ENCODE measurements around the gene TTC3.

GRCh38 chr21:37072988-37073416, at the start of gene TTC3, which contains the start of gene PIGP:
- 0 out of 2 replicates have a peak, but pooled peaks have one; percentile 13 for TF ChIP-seq JUND (IDR thresholded peaks at IDR 0.05; ENCODE audit: borderline replicate concordance, low read depth, low read length)
- TF ChIP-seq JUND (tag; IDR thresholded peaks at IDR 0.05; ENCODE audit: borderline replicate concordance, low read depth, low read length), result no peak; the same call in 2 of the 3 replicates
- no peak for TF ChIP-seq RCOR1 (IDR thresholded peaks at IDR 0.05; ENCODE audit: borderline replicate concordance in 1 of 2, low read depth in 2 of 2, low read length in 2 of 2)
- TF ChIP-seq JUN (IDR thresholded peaks at IDR 0.05; ENCODE audit: borderline replicate concordance, low read depth, low read length), result no peak; the same call in 1 of the 2 replicates
- peak; percentile 75; the same call in 1 of the 2 replicates for TF ChIP-seq JUN (CRISPR knock-in tag; IDR thresholded peaks at IDR 0.05; ENCODE audit: borderline replicate concordance)
- TF ChIP-seq TEAD4 (IDR thresholded peaks at IDR 0.05; ENCODE audit: low read length), result no peak
- TF ChIP-seq TEAD4 (CRISPR knock-in tag; IDR thresholded peaks at IDR 0.05; ENCODE audit: borderline replicate concordance), result no peak
- TF ChIP-seq POLR2AphosphoS2 (IDR thresholded peaks at IDR 0.05; ENCODE audit: low read length), result no peak
- no peak for TF ChIP-seq CEBPB (tag; IDR thresholded peaks at IDR 0.05)
- no peak for TF ChIP-seq MED1 (CRISPR knock-in tag; IDR thresholded peaks at IDR 0.05; ENCODE audit: borderline replicate concordance)
- no peak for TF ChIP-seq NR1H2 (CRISPR knock-in tag; IDR thresholded peaks at IDR 0.05)
- TF ChIP-seq HNRNPUL1 (IDR thresholded peaks at IDR 0.05; ENCODE audit: low read length), result no peak
- TF ChIP-seq NBN (IDR thresholded peaks at IDR 0.05; ENCODE audit: low read depth), result no peak
